K562 (cell line): Measurements from ENCODE around the gene AUNIP. TPM values are rescaled to one million over a fixed set of nuclear protein-coding genes. Genes with fewer than 3 reads are reported as not detected.

Source experiments
- ARID1B ChIP-seq: fragments of 450-650 bp; IDR thresholded peaks from 2 replicates; pipeline ENCODE4 v1.6.1; 2016; ENCODE audit warnings: antibody characterized with exemption, mild to moderate bottlenecking, inconsistent platforms
- CREB3 ChIP-seq: fragments of 450-650 bp; conservative IDR thresholded peaks from 2 replicates; pipeline ENCODE4 v1.6.1; 2016; ENCODE audit warnings: missing genetic modification characterization, low read depth, mild to moderate bottlenecking, missing compliant biosample characterization, moderate library complexity
- DACH1 ChIP-seq: fragments of 450-650 bp; IDR thresholded peaks from 2 replicates; pipeline ENCODE4 v1.6.1; 2018; ENCODE audit not compliant: partially characterized antibody
- E4F1 ChIP-seq: fragments of 250-450 bp; sonication (Bioruptor Pico); IDR thresholded peaks from 2 replicates; pipeline ENCODE4 v1.5.0; 2021; ENCODE audit warnings: mild to moderate bottlenecking, borderline replicate concordance
- EHMT2 ChIP-seq: fragments of 450-650 bp; IDR thresholded peaks from 2 replicates; pipeline ENCODE4 v1.6.1; 2018; ENCODE audit warnings: antibody characterized with exemption
- EP300 ChIP-seq: IDR thresholded peaks from 2 replicates; pipeline ENCODE4 v1.6.1; 2012; ENCODE audit warnings: low read length, improper control_type of control experiment
- ESRRA ChIP-seq: fragments of 450-650 bp; IDR thresholded peaks from 2 replicates; pipeline ENCODE4 v1.6.1; 2014; ENCODE audit warnings: low read depth, mild to moderate bottlenecking, moderate library complexity, borderline replicate concordance
- MIER1 ChIP-seq: fragments of 450-650 bp; IDR thresholded peaks from 2 replicates; pipeline ENCODE4 v1.6.1; 2016; ENCODE audit warnings: antibody characterized with exemption, mild to moderate bottlenecking, low read depth
- NFE2L1 ChIP-seq: fragments of 450-650 bp; IDR thresholded peaks from 2 replicates; pipeline ENCODE4 v1.6.1; 2016; ENCODE audit warnings: missing genetic modification characterization, low read depth, mild to moderate bottlenecking, missing compliant biosample characterization, moderate library complexity, borderline replicate concordance
- PML ChIP-seq: IDR thresholded peaks from 2 replicates; pipeline ENCODE4 v1.6.1; 2012; ENCODE audit warnings: low read length, inconsistent platforms
- RB1 ChIP-seq: fragments of 450-650 bp; IDR thresholded peaks from 2 replicates; pipeline ENCODE4 v1.6.1; 2017; ENCODE audit warnings: low read depth, mild to moderate bottlenecking
- RBFOX2 ChIP-seq: fragments of 200-400 bp; formaldehyde crosslinking; IDR thresholded peaks from 2 replicates; pipeline ENCODE4 v1.6.1; 2017; ENCODE audit warnings: low read depth, mild to moderate bottlenecking, low read length, moderate library complexity
- RCOR1 ChIP-seq, 2 experiments: IDR thresholded peaks; 2 replicates each; pipeline ENCODE4 v1.6.1; 2012; ENCODE audit warnings: low read depth in 2 of 2, low read length in 2 of 2, borderline replicate concordance in 1 of 2, improper control_type of control experiment in 1 of 2
- SMARCE1 ChIP-seq: fragments of 450-650 bp; IDR thresholded peaks from 2 replicates; pipeline ENCODE4 v1.7.1; 2016; ENCODE audit warnings: mild to moderate bottlenecking
- SOX6 ChIP-seq: fragments of 450-650 bp; IDR thresholded peaks from 2 replicates; pipeline ENCODE4 v1.6.1; 2014; ENCODE audit warnings: mild to moderate bottlenecking
- SPI1 ChIP-seq: IDR thresholded peaks from 2 replicates; pipeline ENCODE4 v1.6.1; 2011; ENCODE audit warnings: low read depth, low read length, control low read depth, borderline replicate concordance
- VEZF1 ChIP-seq: fragments of 200-800 bp; sonication (Bioruptor generic); IDR thresholded peaks from 2 replicates; pipeline ENCODE4 v1.6.1; 2017; ENCODE audit warnings: missing genetic modification characterization, missing compliant biosample characterization
- ZNF143 ChIP-seq: sonication (generic); formaldehyde crosslinking; IDR thresholded peaks from 2 replicates; pipeline ENCODE4 v1.9.0; 2022; ENCODE audit warnings: mild to moderate bottlenecking, missing genetic modification reagents
- ZNF184 ChIP-seq: sonication (generic); formaldehyde crosslinking; IDR thresholded peaks from 2 replicates; pipeline ENCODE4 v1.5.0; 2020; ENCODE audit warnings: missing genetic modification reagents
- ZNF398 ChIP-seq: fragments of 250-450 bp; sonication (Bioruptor Pico); IDR thresholded peaks from 2 replicates; pipeline ENCODE4 v1.8.0; 2021; ENCODE audit warnings: moderate library complexity, mild to moderate bottlenecking, inconsistent platforms
- polyA plus RNA-seq, 8 experiments: library from polyadenylated mRNA; depleted of rRNA in 4 of 8; stranded (reverse) in 5 of 8; unstranded in 3 of 8; fragments of >200 nt; fragmentation: Nextera tagmentation in 2 of 8; fragmentation: Illumina TruSeq in 1 of 8; extraction: Ambion mirVana in 2 of 8; extraction: Trizol in 1 of 8; gene quantifications; 2 replicates each; pipeline versions ENCODE4 v1.2.1 to v1.2.3, GENCODE V29; 2011 to 2014; ENCODE audit warnings: inconsistent platforms in 1 of 8, missing spikeins in 1 of 8
- total RNA-seq, 7 experiments: library from RNA; depleted of rRNA in 6 of 7; stranded (reverse); fragments of >200 nt in 6 of 7; fragmentation: Illumina TruSeq in 2 of 7; extraction: Trizol in 2 of 7; gene quantifications; 2 replicates each; pipeline versions ENCODE4 v1.2.1 to v1.2.3, GENCODE V29; 2011 to 2021; ENCODE audit warnings: low replicate concordance in 1 of 7

The AUNIP gene
- total and polyA plus RNA-seq, 9 of the 15 experiments (the other 6 are each of a cell fraction or from before 2014, with no cell fraction given) = 12.1 to 53.8 (median 47.1) TPM

GRCh38 chr1:25831569-25832196, 27.6 kb downstream of the AUNIP start (continued):
- TF ChIP-seq E4F1 (CRISPR knock-in tag) (no peak), RBFOX2 (no peak), ZNF184 (CRISPR knock-in tag) (no peak), DACH1 (no peak), SPI1 (no peak), EHMT2 (0 out of 2 replicates have a peak, but pooled peaks have one; percentile 27), SOX6 (peak; percentile 50; the same call in 1 of the 2 replicates), VEZF1 (no peak), ZNF398 (CRISPR knock-in tag) (no peak), MIER1 (no peak), RCOR1 (IDR thresholded peaks at IDR 0.05; ENCODE audit: borderline replicate concordance in 1 of 2, low read depth in 2 of 2, low read length in 2 of 2) (peak in 1 of 2 experiments; percentile 7; a peak in 1 of 4 replicates), PML (no peak; the same call in 1 of the 2 replicates), ARID1B (peak; percentile 57; the same call in 1 of the 2 replicates), ZNF143 (CRISPR knock-in tag) (no peak), NFE2L1 (tag) (no peak), EP300 (peak; percentile 13; the same call in 1 of the 2 replicates), RB1 (no peak), SMARCE1 (no peak), ESRRA (0 out of 2 replicates have a peak, but pooled peaks have one; percentile 64), CREB3 (tag) (no peak)
